Trophoblast cell (in vitro differentiated cells and primary cell): ENCODE data around the gene KCNMA1.

ENCODE experiments used
- DNase-seq, 2 donors: peaks; one replicate each; pipeline ENCODE4 v3.0.0-alpha.2; 2016
- H2AFZ ChIP-seq: 2 replicates; pipeline ENCODE4 v1.6.1; 2013; ENCODE audit warnings: low read length, moderate library complexity, mild to moderate bottlenecking; ENCODE audit not compliant: insufficient read depth, poor library complexity
- H2AK5ac ChIP-seq: 2 replicates; pipeline ENCODE4 v1.6.1; 2013; ENCODE audit warnings: mild to moderate bottlenecking, low read length
- H2BK120ac ChIP-seq: 2 replicates; pipeline ENCODE4 v1.6.1; 2013; ENCODE audit warnings: low read length, mild to moderate bottlenecking, moderate library complexity; ENCODE audit not compliant: insufficient read depth, poor library complexity
- H2BK12ac ChIP-seq: 2 replicates; pipeline ENCODE4 v1.6.1; 2013; ENCODE audit warnings: mild to moderate bottlenecking, low read length, moderate library complexity
- H2BK5ac ChIP-seq: 2 replicates; pipeline ENCODE4 v1.6.1; 2013; ENCODE audit warnings: low read length, low read depth, moderate library complexity, mild to moderate bottlenecking; ENCODE audit not compliant: poor library complexity
- H3K14ac ChIP-seq: 2 replicates; pipeline ENCODE4 v1.6.1; 2013; ENCODE audit warnings: mild to moderate bottlenecking, low read length
- H3K18ac ChIP-seq: 2 replicates; pipeline ENCODE4 v1.6.1; 2013; ENCODE audit warnings: mild to moderate bottlenecking, low read length
- H3K23ac ChIP-seq: 2 replicates; pipeline ENCODE4 v1.6.1; 2013; ENCODE audit warnings: low read length
- H3K27ac ChIP-seq: 2 replicates; pipeline ENCODE4 v1.5.1; 2013; ENCODE audit warnings: low read depth, mild to moderate bottlenecking, inconsistent platforms, low read length, moderate library complexity
- H3K27me3 ChIP-seq: 2 replicates; pipeline ENCODE4 v1.6.1; 2013; ENCODE audit warnings: inconsistent platforms, mild to moderate bottlenecking, low read length, moderate library complexity; ENCODE audit not compliant: insufficient read depth
- H3K36me3 ChIP-seq, 2 experiments: 1 replicate in 1 of 2; 2 replicates in 1 of 2; pipeline ENCODE4 v1.6.1; 2013; ENCODE audit warnings: low read length in 2 of 2, mild to moderate bottlenecking in 2 of 2, moderate library complexity in 1 of 2; ENCODE audit not compliant: insufficient read depth in 2 of 2, control insufficient read depth in 1 of 2
- H3K4ac ChIP-seq: 2 replicates; pipeline ENCODE4 v1.6.1; 2013; ENCODE audit warnings: low read depth, mild to moderate bottlenecking, low read length, moderate library complexity
- H3K4me1 ChIP-seq, 2 experiments: 1 replicate in 1 of 2; 2 replicates in 1 of 2; pipeline ENCODE4 v1.6.1; 2013; ENCODE audit warnings: low read length in 2 of 2, mild to moderate bottlenecking in 2 of 2, moderate library complexity in 1 of 2; ENCODE audit not compliant: insufficient read depth in 2 of 2, control insufficient read depth in 1 of 2
- H3K4me2 ChIP-seq: 2 replicates; pipeline ENCODE4 v1.6.1; 2013; ENCODE audit warnings: inconsistent platforms, mild to moderate bottlenecking, low read length, moderate library complexity
- H3K4me3 ChIP-seq: 2 replicates; pipeline ENCODE4 v1.5.1; 2013; ENCODE audit warnings: mild to moderate bottlenecking, low read depth, low read length, inconsistent platforms
- H3K79me1 ChIP-seq: one replicate; pipeline ENCODE4 v1.6.1; 2013; ENCODE audit warnings: low read length
- H3K79me2 ChIP-seq: 2 replicates; pipeline ENCODE4 v1.6.1; 2013; ENCODE audit warnings: low read length, mild to moderate bottlenecking; ENCODE audit not compliant: control insufficient read depth, insufficient read depth, poor library complexity
- H3K9ac ChIP-seq: 2 replicates; pipeline ENCODE4 v1.6.1; 2013; ENCODE audit warnings: mild to moderate bottlenecking, low read length
- H3K9me3 ChIP-seq: 2 replicates; pipeline ENCODE4 v1.6.1; 2013; ENCODE audit warnings: low read depth, mild to moderate bottlenecking, control low read depth, inconsistent platforms, low read length; ENCODE audit not compliant: insufficient read depth
- H4K12ac ChIP-seq: 2 replicates; pipeline ENCODE4 v1.6.1; 2013; ENCODE audit warnings: low read depth, mild to moderate bottlenecking, low read length, moderate library complexity
- H4K8ac ChIP-seq: 2 replicates; pipeline ENCODE4 v1.6.1; 2013; ENCODE audit warnings: low read depth, mild to moderate bottlenecking, low read length, moderate library complexity
- H4K91ac ChIP-seq: one replicate; pipeline ENCODE4 v1.6.1; 2013; ENCODE audit warnings: low read depth, mild to moderate bottlenecking, low read length, moderate library complexity
- WGBS: extraction: QIAGEN DNeasy Blood & Tissue Kit; methylation state at CpG from one replicate; pipeline ENCODE4 v1.1.7; 2013; ENCODE audit warnings: missing lambda C conversion rate; ENCODE audit not compliant: insufficient read length, insufficient coverage; ENCODE audit errors: extremely low coverage; 5-methylcytosine and 5-hydroxymethylcytosine counted together

KCNMA1 gene

GRCh38 chr10:77310288-77310840, 327.2 kb downstream of the KCNMA1 start:
- H3K14ac ChIP-seq = no peak overlapping the region
- H3K27ac ChIP-seq = no peak overlapping the region
- no peaks in the 10 kb centered on the region for H3K27me3 ChIP-seq
- H3K36me3 ChIP-seq = no peaks in the 10 kb centered on the region
- WGBS = no CpG with 5 or more reads among the region's 6 CpGs
- no peak overlapping the region for H3K4me2 ChIP-seq
- H2BK120ac ChIP-seq = no peak overlapping the region
- H3K18ac ChIP-seq = no peak overlapping the region
- H2BK12ac ChIP-seq = no peak overlapping the region
- no peak overlapping the region for H3K23ac ChIP-seq
- H3K9ac ChIP-seq = no peak overlapping the region
- no peak for DNase-seq
- peaks cover 6 to 11% of the 10 kb centered on the region in 2 experiments for H3K4me1 ChIP-seq
- H4K91ac ChIP-seq = no peak overlapping the region
- H2BK5ac ChIP-seq = no peak overlapping the region
- no peak overlapping the region for H2AK5ac ChIP-seq
- H3K79me2 ChIP-seq = no peaks in the 10 kb centered on the region
- no peak overlapping the region for H3K4me3 ChIP-seq
- H3K9me3 ChIP-seq = peaks cover 6% of the 10 kb centered on the region
- no peak overlapping the region for H2AFZ ChIP-seq
- H3K4ac ChIP-seq = no peak overlapping the region
- H4K8ac ChIP-seq = no peak overlapping the region
- no peak overlapping the region for H4K12ac ChIP-seq
- no peaks in the 10 kb centered on the region for H3K79me1 ChIP-seq

GRCh38 chr10:77309509-77309908, 328.1 kb downstream of the KCNMA1 start:
- no CpG with 5 or more reads among the region's 2 CpGs for WGBS
- Histone ChIP-seq H2BK12ac (no peak overlapping the region), H4K8ac (no peak overlapping the region), H4K91ac (no peak overlapping the region), H3K18ac (no peak overlapping the region), H2BK5ac (no peak overlapping the region), H3K36me3 (no peaks in the 10 kb centered on the region), H3K14ac (no peak overlapping the region), H3K4ac (no peak overlapping the region), H3K4me1 (peaks cover 6 to 11% of the 10 kb centered on the region in 2 experiments), H3K23ac (no peak overlapping the region), H3K4me2 (no peak overlapping the region), H2AFZ (no peak overlapping the region), H3K27ac (no peak overlapping the region), H3K9me3 (peaks cover 6% of the 10 kb centered on the region), H4K12ac (no peak overlapping the region), H3K4me3 (no peak overlapping the region), H3K79me2 (no peaks in the 10 kb centered on the region), H3K9ac (no peak overlapping the region), H3K79me1 (no peaks in the 10 kb centered on the region), H2BK120ac (no peak overlapping the region), H2AK5ac (no peak overlapping the region), H3K27me3 (no peaks in the 10 kb centered on the region)
- DNase-seq = no peak

GRCh38 chr10:77309092-77309491, 328.5 kb downstream of the KCNMA1 start:
- H3K4me2 ChIP-seq = no peak overlapping the region
- H3K36me3 ChIP-seq = peaks cover 0 to 2% of the 10 kb centered on the region in 2 experiments
- H3K4me1 ChIP-seq = peaks cover 6 to 11% of the 10 kb centered on the region in 2 experiments
- H3K4me3 ChIP-seq = no peak overlapping the region
- DNase-seq = no peak
- no peak overlapping the region for H2BK12ac ChIP-seq
- no CpG with 5 or more reads among the region's 6 CpGs for WGBS
- no peak overlapping the region for H3K4ac ChIP-seq
- H3K27ac ChIP-seq = no peak overlapping the region
- no peaks in the 10 kb centered on the region for H3K27me3 ChIP-seq
- no peak overlapping the region for H4K8ac ChIP-seq
- H3K9me3 ChIP-seq = peaks cover 6% of the 10 kb centered on the region
- no peak overlapping the region for H3K23ac ChIP-seq
- no peak overlapping the region for H2AFZ ChIP-seq
- no peak overlapping the region for H3K14ac ChIP-seq
- H3K9ac ChIP-seq = no peak overlapping the region
- H4K91ac ChIP-seq = no peak overlapping the region
- H2BK120ac ChIP-seq = no peak overlapping the region
- no peaks in the 10 kb centered on the region for H3K79me2 ChIP-seq
- no peak overlapping the region for H2AK5ac ChIP-seq
- H3K79me1 ChIP-seq = no peaks in the 10 kb centered on the region
- H4K12ac ChIP-seq = no peak overlapping the region
- no peak overlapping the region for H2BK5ac ChIP-seq
- no peak overlapping the region for H3K18ac ChIP-seq

GRCh38 chr10:77308084-77308732, 329.4 kb downstream of the KCNMA1 start:
- WGBS = no CpG with 5 or more reads among the region's 3 CpGs
- Histone ChIP-seq H3K4ac (no peak overlapping the region), H3K27ac (no peak overlapping the region), H4K12ac (no peak overlapping the region), H3K79me1 (no peaks in the 10 kb centered on the region), H3K9ac (no peak overlapping the region), H3K4me2 (no peak overlapping the region), H2AFZ (no peak overlapping the region), H2BK120ac (no peak overlapping the region), H2BK12ac (no peak overlapping the region), H3K23ac (no peak overlapping the region), H3K36me3 (peaks cover 3 to 4% of the 10 kb centered on the region in 2 experiments), H3K9me3 (peaks cover 6% of the 10 kb centered on the region), H3K27me3 (no peaks in the 10 kb centered on the region), H3K4me3 (no peak overlapping the region), H2AK5ac (no peak overlapping the region), H3K79me2 (no peaks in the 10 kb centered on the region), H3K14ac (no peak overlapping the region), H3K18ac (no peak overlapping the region), H3K4me1 (peaks cover 6 to 13% of the 10 kb centered on the region in 2 experiments), H4K91ac (no peak overlapping the region), H2BK5ac (no peak overlapping the region), H4K8ac (no peak overlapping the region)
- no peak for DNase-seq
